Measurements from ENCODE around the gene EPB41L3.

GRCh38 chr18:5582076-5582475, 38.3 kb upstream of the EPB41L3 start:
- TF ChIP-seq CTCF (IDR thresholded peaks at IDR 0.05), result no peak
- no peak for TF ChIP-seq POLR2A (IDR thresholded peaks at IDR 0.05)
